Endodermal cell (in vitro differentiated cells): ENCODE data around the gene MRPL36. TPM values are rescaled to one million over a fixed set of nuclear protein-coding genes. Genes with fewer than 3 reads are reported as not detected.

Experiments
- DNase-seq: peaks from one replicate; pipeline ENCODE4 v3.0.0-alpha.2; 2017
- H3K27ac ChIP-seq: 2 replicates; pipeline ENCODE4 v1.5.1; 2013; ENCODE audit warnings: mild to moderate bottlenecking, low read depth, low read length, moderate library complexity
- H3K27me3 ChIP-seq: 2 replicates; pipeline ENCODE4 v1.6.1; 2013; ENCODE audit warnings: mild to moderate bottlenecking, low read length, moderate library complexity; ENCODE audit not compliant: insufficient read depth, control insufficient read depth, poor library complexity, severe bottlenecking
- H3K36me3 ChIP-seq: 2 replicates; pipeline ENCODE4 v1.7.0; 2013; ENCODE audit warnings: mild to moderate bottlenecking, low read length, moderate library complexity; ENCODE audit not compliant: control insufficient read depth, insufficient read depth
- H3K4me1 ChIP-seq: one replicate; pipeline ENCODE4 v1.7.0; 2013; ENCODE audit warnings: low read length; ENCODE audit not compliant: control insufficient read depth, insufficient read depth
- H3K4me3 ChIP-seq: 2 replicates; pipeline ENCODE4 v1.5.1; 2013; ENCODE audit warnings: mild to moderate bottlenecking, low read length, moderate library complexity
- H3K9ac ChIP-seq: 2 replicates; pipeline ENCODE4 v1.6.1; 2013; ENCODE audit warnings: mild to moderate bottlenecking, low read length, moderate library complexity; ENCODE audit not compliant: poor library complexity, severe bottlenecking; ENCODE audit errors: extremely low read depth
- H3K9me3 ChIP-seq: 2 replicates; pipeline ENCODE4 v1.6.1; 2013; ENCODE audit warnings: mild to moderate bottlenecking, low read length, moderate library complexity; ENCODE audit not compliant: control insufficient read depth
- H3K27ac Mint-ChIP-seq: 2 replicates; pipeline ENCODE4 v1.8.0; 2020; ENCODE audit warnings: mixed read lengths
- H3K27me3 Mint-ChIP-seq: 2 replicates; pipeline ENCODE4 v1.8.0; 2021; ENCODE audit warnings: mild to moderate bottlenecking, mixed read lengths; ENCODE audit not compliant: insufficient read depth
- H3K36me3 Mint-ChIP-seq: 2 replicates; pipeline ENCODE4 v1.8.0; 2020; ENCODE audit warnings: low read depth, mixed read lengths
- H3K4me1 Mint-ChIP-seq: 2 replicates; pipeline ENCODE4 v1.8.0; 2020; ENCODE audit warnings: mixed read lengths
- H3K4me3 Mint-ChIP-seq: 2 replicates; pipeline ENCODE4 v1.8.0; 2020; ENCODE audit warnings: mild to moderate bottlenecking, moderate library complexity, mixed read lengths
- H3K9me3 Mint-ChIP-seq: 2 replicates; pipeline ENCODE4 v1.8.0; 2020; ENCODE audit warnings: mild to moderate bottlenecking, mixed read lengths
- CTCF ChIP-seq: fragments of 200-600 bp; sonication (generic); conservative IDR thresholded peaks from 2 replicates; pipeline ENCODE4 v1.5.0; 2021; ENCODE audit warnings: antibody characterized with exemption, mild to moderate bottlenecking
- WGBS, 2 experiments: methylation state at CpG; one replicate each; pipeline versions ENCODE4 v1.1.5 to v1.1.7; 2013; ENCODE audit warnings: missing lambda C conversion rate in 2 of 2, mixed read lengths in 1 of 2; ENCODE audit not compliant: insufficient coverage in 1 of 2, insufficient read length in 1 of 2; 5-methylcytosine and 5-hydroxymethylcytosine counted together
- total RNA-seq, 2 donors: library from RNA; stranded (reverse); fragmentation: NEBNext Ultra II Directional in 1 of 2; extraction: Animal tissue kit (Norgen Biotek cat#: 25700) in 1 of 2; gene quantifications; 2 replicates in 1 of 2; 3 replicates in 1 of 2; pipeline ENCODE4 v1.2.1, GENCODE V29; 2021

The MRPL36 gene
- total RNA-seq, 2 donors from 2014 or later, result 44.0 to 49.7 TPM

- no peaks in the 10 kb centered on the region for H3K4me1 ChIP-seq
- Mint-ChIP-seq H3K36me3 (peaks cover 85% of the 10 kb centered on the region), H3K27ac (peak overlapping the region; percentile 71)
These were observed 8.0 kb upstream of the MRPL36 start for GRCh38 chr5:1807451-1808185.

GRCh38 chr5:1806974-1807373, 7.3 kb upstream of the MRPL36 start:
- Mint-ChIP-seq H3K4me3 (no peak overlapping the region), H3K36me3 (peaks cover 79% of the 10 kb centered on the region), H3K4me1 (peaks cover 2% of the 10 kb centered on the region), H3K27ac (peak overlapping the region; percentile 71), H3K27me3 (no peaks in the 10 kb centered on the region), H3K9me3 (no peaks in the 10 kb centered on the region)
- DNase-seq, result no peak
- WGBS, 2 experiments, result 83 to 86% methylated on average over 14 to 16 of the region's 16 CpGs
- no peak overlapping the region for H3K9ac ChIP-seq
- no peak overlapping the region for H3K27ac ChIP-seq
- TF ChIP-seq CTCF, result no peak
- H3K4me1 ChIP-seq, result no peaks in the 10 kb centered on the region
- no peaks in the 10 kb centered on the region for H3K27me3 ChIP-seq
- H3K36me3 ChIP-seq, result peaks cover 89% of the 10 kb centered on the region
- no peaks in the 10 kb centered on the region for H3K9me3 ChIP-seq
- H3K4me3 ChIP-seq, result no peak overlapping the region

More at GRCh38 chr5:1807451-1808185, 8.0 kb upstream of the MRPL36 start:
- Mint-ChIP-seq H3K4me3 (no peak overlapping the region), H3K27me3 (no peaks in the 10 kb centered on the region), H3K4me1 (no peaks in the 10 kb centered on the region), H3K9me3 (no peaks in the 10 kb centered on the region)
- Histone ChIP-seq H3K27ac (no peak overlapping the region), H3K27me3 (no peaks in the 10 kb centered on the region), H3K9ac (no peak overlapping the region), H3K36me3 (peaks cover 93% of the 10 kb centered on the region), H3K4me3 (no peak overlapping the region), H3K9me3 (no peaks in the 10 kb centered on the region)
- TF ChIP-seq CTCF, result no peak
- WGBS, 2 experiments, result 96 to 97% methylated on average over 13 to 20 of the region's 20 CpGs
- DNase-seq, result no peak

GRCh38 chr5:1806199-1806598, 6.6 kb upstream of the MRPL36 start:
- Histone ChIP-seq H3K4me1 (no peaks in the 10 kb centered on the region), H3K36me3 (peaks cover 81% of the 10 kb centered on the region), H3K27ac (no peak overlapping the region), H3K4me3 (no peak overlapping the region), H3K27me3 (no peaks in the 10 kb centered on the region), H3K9ac (no peak overlapping the region), H3K9me3 (no peaks in the 10 kb centered on the region)
- H3K4me3 Mint-ChIP-seq, result no peak overlapping the region
- no peaks in the 10 kb centered on the region for H3K9me3 Mint-ChIP-seq
- WGBS, 2 experiments, result 92 to 93% methylated on average over 8 to 15 of the region's 15 CpGs
- peaks cover 3% of the 10 kb centered on the region for H3K4me1 Mint-ChIP-seq
- H3K27me3 Mint-ChIP-seq, result no peaks in the 10 kb centered on the region
- DNase-seq, result no peak
- H3K36me3 Mint-ChIP-seq, result peaks cover 72% of the 10 kb centered on the region
- H3K27ac Mint-ChIP-seq, result no peak overlapping the region
- TF ChIP-seq CTCF, result no peak
